Kidney (tissue), 14 donors: ENCODE measurements around the gene COQ4. TPM values are rescaled to one million over a fixed set of nuclear protein-coding genes. Genes with fewer than 3 reads are reported as not detected.

Source experiments
- DNase-seq, 5 donors: peaks; one replicate each; pipeline ENCODE4 v3.0.0-alpha.2; 2013 to 2020
- FAIRE-seq: peaks from 2 replicates; lab custom pipeline; 2012; peaks lifted over from hg19 to GRCh38; lab: Jason Lieb, UNC
- H3K27ac ChIP-seq, 2 donors: one replicate each; pipeline ENCODE4 v1.7.0; 2013; ENCODE audit warnings: low read depth in 2 of 2, low read length in 2 of 2, inconsistent platforms in 1 of 2
- H3K27me3 ChIP-seq: one replicate; pipeline ENCODE4 v1.7.1; 2013; ENCODE audit warnings: low read length, inconsistent platforms; ENCODE audit not compliant: control insufficient read depth, insufficient read depth
- H3K36me3 ChIP-seq, 3 donors: one replicate each; pipeline versions ENCODE4 v1.7.0 to v1.7.1; 2013; ENCODE audit warnings: low read length in 3 of 3, control low read depth in 1 of 3, inconsistent platforms in 1 of 3; ENCODE audit not compliant: insufficient read depth in 3 of 3, control insufficient read depth in 2 of 3
- H3K4me1 ChIP-seq, 3 donors: one replicate each; pipeline versions ENCODE4 v1.7.0 to v1.7.1; 2013; ENCODE audit warnings: low read length in 3 of 3, inconsistent platforms in 1 of 3, low read depth in 1 of 3; ENCODE audit not compliant: control insufficient read depth in 2 of 3, insufficient read depth in 2 of 3
- H3K4me3 ChIP-seq, 3 donors: one replicate each; pipeline versions ENCODE4 v1.7.0 to v1.8.1; 2013; ENCODE audit warnings: low read length in 3 of 3, control low read depth in 1 of 3, inconsistent platforms in 1 of 3
- H3K9ac ChIP-seq, 3 donors: one replicate each; pipeline versions ENCODE4 v1.7.0 to v1.7.1; 2013; ENCODE audit warnings: low read length in 3 of 3, control low read depth in 1 of 3, inconsistent platforms in 1 of 3
- H3K9me3 ChIP-seq, 3 donors: one replicate each; pipeline versions ENCODE4 v1.7.0 to v1.7.1; 2013; ENCODE audit warnings: low read length in 3 of 3, control low read depth in 1 of 3, inconsistent platforms in 1 of 3; ENCODE audit not compliant: control insufficient read depth in 2 of 3, insufficient read depth in 1 of 3
- CTCF ChIP-seq: IDR thresholded peaks from 3 replicates; pipeline ENCODE4 v1.5.1; 2012; ENCODE audit warnings: mild to moderate bottlenecking, moderate library complexity, borderline replicate concordance; ENCODE audit not compliant: insufficient read depth; ENCODE audit errors: extremely low read depth
- intact Hi-C: fragments of 100-400 bp; cut with DNase I; formaldehyde crosslinking; loops from one replicate; pipeline ENCODE4 v1.11.1; 2022
- polyA plus RNA-seq: library from polyadenylated mRNA; stranded (reverse); fragments of 350-450 nt; fragmentation: Illumina TruSeq; extraction: RNeasy Lipid Tissue Mini Kit (QIAGEN cat#74804); gene quantifications from one replicate; pipeline ENCODE4 v1.2.3, GENCODE V29; 2014; ENCODE audit warnings: low read depth, low replicate concordance; ENCODE audit not compliant: insufficient read depth
- total RNA-seq: library from RNA; stranded (reverse); fragmentation: NEBNext Ultra II Directional; extraction: Animal tissue kit (Norgen Biotek cat#: 25700); gene quantifications from one replicate; pipeline ENCODE4 v1.2.1, GENCODE V29; 2021
- donor health status: control.
- donor health status: control.
- donor health status: control.
- donor health status: control.
- donor health status: control.
- donor health status: DM: yes; HTN: yes; CAD: no.
- donor health status: Normal renal cell carcinoma (clear cell type).

The COQ4 gene
- total and polyA plus RNA-seq, 2 donors from 2014 or later, result 59.7 to 111 TPM

DNA sequence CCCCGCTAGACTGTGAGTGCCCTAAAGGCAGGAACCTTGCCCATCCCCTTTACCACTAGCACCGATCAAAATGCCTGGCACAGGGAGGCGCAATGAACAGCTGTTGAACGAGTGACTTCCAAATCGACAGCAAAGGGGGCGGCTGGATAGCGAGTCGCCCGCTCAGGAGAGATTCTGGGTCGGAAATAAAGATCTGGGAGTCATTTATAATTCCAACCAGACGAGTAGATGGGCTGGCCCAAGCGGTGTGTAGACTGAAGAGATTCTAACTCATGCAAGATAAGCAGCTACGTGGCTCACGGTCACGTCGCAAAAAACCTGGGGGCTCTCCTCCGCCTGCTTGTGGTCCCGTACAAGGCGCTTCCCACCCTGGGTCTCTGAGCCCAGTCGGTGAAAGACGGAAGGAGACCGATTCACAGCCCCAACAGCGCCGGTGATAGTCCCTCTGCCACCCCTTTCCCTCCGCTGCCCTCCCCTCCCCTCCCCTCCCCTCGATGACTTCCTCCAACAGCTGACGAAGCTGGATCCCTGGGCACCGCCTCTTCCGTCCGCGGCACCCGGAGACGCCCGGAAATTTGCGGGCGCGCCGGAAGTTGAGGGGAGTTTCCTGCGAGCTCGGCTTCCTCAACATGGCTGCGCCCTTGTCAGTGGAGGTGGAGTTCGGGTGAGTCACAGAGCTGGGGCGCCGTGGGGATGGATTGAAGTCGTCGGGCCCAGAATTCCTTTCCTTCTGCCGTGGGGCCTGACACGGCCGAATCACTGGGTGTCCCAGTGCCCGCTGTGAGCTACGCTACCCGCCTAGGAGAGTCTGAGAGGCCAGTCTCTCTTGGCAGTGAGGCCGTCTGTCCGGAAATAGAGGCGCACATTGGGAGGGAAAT is 48.4 kb downstream of the COQ4 start, which contains the start of gene URM1:
Gene URM1 (plus strand): TSS at position 623 of the 878 bp plus-strand sequence. CDS start 7 bp downstream, at position 630.
- intact Hi-C loops, result no loop called here
- H3K4me1 ChIP-seq, result peaks cover 0 to 12% (median 9%) of the 10 kb centered on the region in 3 donors
- no peak for TF ChIP-seq CTCF
- H3K4me3 ChIP-seq, result peak within 1 kb of the TSS; percentile 97 to 100 (median 99)
- FAIRE-seq, result no peak
- no peaks in the 10 kb centered on the region for H3K36me3 ChIP-seq
- H3K27ac ChIP-seq, result peak within 1 kb of the TSS; percentile 75 to 87
- no peaks in the 10 kb centered on the region for H3K27me3 ChIP-seq
- peak; percentile 96 to 99 (median 98) for DNase-seq
- no peaks in the 10 kb centered on the region for H3K9me3 ChIP-seq
- H3K9ac ChIP-seq, result peak within 1 kb of the TSS; percentile 89 to 98 (median 92)

DNA sequence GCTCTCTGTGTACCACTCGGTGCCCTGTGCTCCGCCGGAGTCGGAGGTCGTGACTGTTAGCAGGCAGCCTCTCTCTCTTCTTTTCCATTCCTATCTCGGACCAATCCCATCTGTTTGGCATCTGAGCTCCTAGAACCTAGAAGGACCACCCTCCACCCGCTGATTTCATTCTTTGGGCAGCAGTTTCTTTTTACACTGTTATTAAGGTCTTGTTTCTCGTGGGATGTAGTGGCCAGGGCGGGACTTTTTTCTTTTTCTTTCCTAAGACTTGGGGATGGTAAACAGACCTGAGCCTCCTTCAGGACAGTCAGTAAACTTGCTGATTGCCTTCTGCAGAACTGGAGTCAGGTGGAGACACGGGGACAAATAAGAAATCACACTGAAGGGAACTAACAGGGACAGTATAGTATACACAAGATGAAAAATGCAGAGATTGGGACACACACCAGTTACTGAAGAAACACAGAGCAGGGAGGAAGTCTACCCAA is 49.0 kb downstream of the COQ4 start:
- H3K27ac ChIP-seq, result peak overlapping the region; percentile 47 to 87
- no peaks in the 10 kb centered on the region for H3K36me3 ChIP-seq
- peaks cover 0 to 12% (median 9%) of the 10 kb centered on the region in 3 donors for H3K4me1 ChIP-seq
- no peaks in the 10 kb centered on the region for H3K9me3 ChIP-seq
- no peak for DNase-seq
- H3K27me3 ChIP-seq, result no peaks in the 10 kb centered on the region
- no peak for FAIRE-seq
- intact Hi-C loops, result no loop called here
- no peak for TF ChIP-seq CTCF
- H3K4me3 ChIP-seq, result peak overlapping the region; percentile 97 to 100 (median 99)
- peak overlapping the region; percentile 89 to 98 (median 92) for H3K9ac ChIP-seq

DNA sequence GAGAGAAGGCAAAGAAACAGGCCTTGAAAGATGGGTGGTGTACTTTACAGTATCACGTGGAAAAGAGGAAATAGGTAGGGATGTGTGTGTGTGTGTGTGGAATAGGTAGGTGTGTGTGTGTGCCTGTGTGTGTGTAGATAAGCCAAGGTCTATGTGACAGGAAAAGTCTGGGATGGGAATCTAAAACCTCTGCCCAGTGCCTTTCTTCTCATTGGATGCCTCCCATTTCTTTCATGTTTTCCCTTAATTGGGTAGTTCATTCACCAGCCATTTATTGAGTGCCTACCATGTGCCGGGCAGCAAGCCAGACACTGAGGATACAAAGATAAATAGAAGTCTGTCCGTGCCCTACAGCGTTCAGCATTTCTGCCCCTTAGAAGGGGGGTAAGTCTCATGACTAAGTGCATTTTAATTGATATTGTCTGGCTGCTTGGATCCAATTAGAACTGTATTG is 49.6 kb downstream of the COQ4 start:
- FAIRE-seq, result no peak
- intact Hi-C loops, result no loop called here
- Histone ChIP-seq H3K4me3 (peak overlapping the region; percentile 97 to 100 (median 99)), H3K36me3 (no peaks in the 10 kb centered on the region), H3K9ac (peak overlapping the region in 2 of 3 donors; percentile 89 to 92), H3K27ac (no peak overlapping the region), H3K9me3 (no peaks in the 10 kb centered on the region), H3K4me1 (peaks cover 0 to 12% (median 9%) of the 10 kb centered on the region in 3 donors), H3K27me3 (no peaks in the 10 kb centered on the region)
- no peak for DNase-seq
- TF ChIP-seq CTCF, result no peak
